Bone marrow (tissue), 2 donors: ENCODE results near the gene GPBAR1.

Experiments
- DNase-seq, 2 donors: peaks; one replicate each; lab custom pipeline; 2025; lab: John Stamatoyannopoulos, UW

The GPBAR1 gene

DNA sequence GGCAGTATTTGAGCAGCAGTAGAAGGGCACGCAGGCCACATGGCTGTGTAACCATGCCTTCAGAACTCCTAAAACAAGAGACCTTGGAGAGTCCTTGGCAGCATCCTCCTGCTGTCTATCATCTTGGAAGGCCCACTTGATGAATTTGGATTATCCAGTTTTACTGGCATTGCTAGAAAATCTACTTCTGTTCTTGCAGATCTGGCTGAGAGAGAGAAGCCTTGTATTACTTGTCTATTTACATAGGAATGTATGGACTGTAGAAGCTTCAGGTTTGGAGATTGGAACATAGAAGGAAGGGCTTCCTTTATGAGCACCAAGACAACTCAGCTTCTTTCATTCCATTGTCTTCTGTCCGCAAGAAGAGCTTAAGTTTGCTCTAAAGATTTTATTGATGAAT lies 16.1 kb upstream of the GPBAR1 start:
- DNase-seq: no peak

GRCh38 chr2:218245214-218245613 lies 15.6 kb upstream of the GPBAR1 start:
- DNase-seq: no peak

DNA sequence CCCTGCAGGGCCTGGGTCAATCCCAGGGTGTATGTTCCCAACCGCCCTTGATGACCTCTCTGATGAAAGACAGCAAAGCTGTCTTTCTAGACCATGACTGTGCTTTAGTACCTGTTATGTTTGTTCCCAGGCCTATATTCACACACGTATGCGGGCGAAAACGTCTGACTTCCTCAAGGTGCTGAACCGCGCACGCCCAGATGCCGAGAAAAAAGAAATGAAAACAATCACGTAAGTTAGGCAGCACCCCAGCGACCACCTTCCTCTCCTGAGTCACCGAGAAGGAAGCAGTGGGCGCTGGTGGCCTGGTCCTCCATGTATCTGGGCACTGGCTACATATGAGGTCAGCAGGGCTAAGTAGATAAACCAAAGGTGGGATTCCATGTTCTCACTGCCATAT lies 11.1 kb upstream of the GPBAR1 start:
- DNase-seq: no peak

DNA sequence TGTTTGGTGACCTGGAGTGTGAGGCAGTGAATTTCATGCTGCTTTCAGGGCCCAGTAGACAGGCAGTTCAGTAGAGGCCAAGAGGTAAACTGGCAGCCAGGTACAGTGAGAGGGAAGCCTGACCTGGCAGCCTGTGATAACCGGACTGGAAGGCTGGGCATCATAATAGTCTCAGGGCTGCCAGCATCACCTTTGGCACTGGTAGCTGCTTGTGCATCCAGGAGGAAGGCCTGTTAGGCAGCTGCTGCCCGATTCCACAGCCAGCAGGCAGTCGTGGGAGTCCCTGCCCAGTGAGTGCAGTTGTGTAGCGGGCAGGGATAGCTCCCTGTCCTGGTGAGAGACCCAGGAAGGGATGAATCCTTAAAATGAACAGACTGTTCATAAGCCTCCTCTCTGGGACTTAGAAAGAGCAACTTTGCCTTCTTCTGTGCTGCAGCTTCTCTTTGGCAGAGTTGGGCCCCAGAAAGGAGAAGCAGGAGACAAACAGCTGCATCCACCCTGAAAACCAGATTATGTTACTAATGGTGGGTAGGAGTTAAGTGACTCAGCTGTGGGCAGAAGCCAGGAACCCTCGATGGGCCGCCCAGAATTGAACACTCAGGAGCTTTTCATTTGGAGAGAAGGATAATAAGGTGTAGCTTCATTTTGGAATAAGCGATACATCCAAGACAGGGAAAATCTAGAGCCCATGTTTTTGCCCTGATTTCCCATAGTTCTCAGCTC lies 8.1 kb upstream of the GPBAR1 start:
- peak in 1 of 2 donors; percentile 81 for DNase-seq

GRCh38 chr2:218253232-218253625 lies 7.6 kb upstream of the GPBAR1 start:
- no peak for DNase-seq

- no peak for DNase-seq
These were observed 5.4 kb upstream of the GPBAR1 start for GRCh38 chr2:218255446-218255845.

DNA sequence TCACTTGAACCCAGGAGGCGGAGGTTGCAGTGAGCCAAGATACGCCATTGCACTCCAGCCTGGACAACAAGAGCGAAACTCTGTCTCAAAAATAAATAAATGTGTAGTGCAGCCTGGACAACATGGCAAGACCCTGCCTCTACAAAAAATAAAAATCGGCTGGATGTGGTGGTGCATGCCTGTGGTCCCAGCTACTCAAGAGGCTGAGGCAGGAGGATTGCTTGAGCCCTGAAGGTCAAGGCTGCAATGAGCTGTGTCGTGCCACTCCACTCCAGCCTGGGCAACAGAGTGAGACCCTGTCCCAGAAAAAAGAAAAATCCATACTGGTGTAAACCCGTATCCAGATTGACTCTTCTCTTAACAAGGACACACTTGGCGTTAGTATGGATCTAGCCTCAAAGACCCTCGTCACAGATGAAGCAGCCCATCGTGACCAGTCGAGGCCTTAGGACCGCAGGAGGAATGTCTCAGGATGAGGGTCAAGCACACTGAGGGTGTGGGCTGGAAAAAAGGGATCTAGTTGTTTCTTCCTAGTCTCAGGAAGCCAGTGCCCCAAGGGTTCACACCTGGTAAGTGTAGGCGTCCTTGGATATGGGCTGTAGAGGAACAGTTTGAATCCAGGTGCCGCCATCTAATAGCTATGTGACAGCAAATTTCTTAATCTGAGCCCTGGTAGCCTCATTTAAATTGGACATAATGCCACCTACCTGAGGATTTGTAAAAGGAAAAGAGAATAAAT lies 4.0 kb upstream of the GPBAR1 start:
- no peak for DNase-seq

GRCh38 chr2:218257390-218257981 lies 3.3 kb upstream of the GPBAR1 start:
- peak; percentile 42 to 73 for DNase-seq

- DNase-seq: peak; percentile 25 to 55
These were observed 1.5 kb upstream of the GPBAR1 start for GRCh38 chr2:218259099-218259961.

DNA sequence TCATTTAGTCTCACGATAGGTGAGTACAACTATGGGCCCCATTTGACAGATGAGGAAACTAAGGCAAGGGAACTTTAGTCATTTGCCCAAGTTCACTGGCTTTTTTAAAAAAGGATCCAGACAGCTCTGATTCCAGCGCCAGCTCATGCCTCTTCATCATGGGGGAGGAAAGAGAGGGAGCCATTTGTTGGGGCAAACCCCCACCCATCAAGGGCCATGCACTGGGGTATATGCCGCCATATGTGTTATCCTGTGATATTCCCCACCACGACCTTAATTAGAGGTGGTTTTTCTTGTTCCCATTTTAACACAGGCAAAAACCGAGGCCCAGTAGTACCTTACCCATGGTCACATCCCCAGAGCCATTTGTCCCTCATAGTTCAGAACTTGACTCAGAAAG lies 649 bp upstream of the GPBAR1 start:
- DNase-seq: no peak

GRCh38 chr2:218261423-218262236 lies 815 bp downstream of the GPBAR1 start:
- DNase-seq: no peak

GRCh38 chr2:218262237-218262600 lies 1.4 kb downstream of the GPBAR1 start:
- no peak for DNase-seq

DNA sequence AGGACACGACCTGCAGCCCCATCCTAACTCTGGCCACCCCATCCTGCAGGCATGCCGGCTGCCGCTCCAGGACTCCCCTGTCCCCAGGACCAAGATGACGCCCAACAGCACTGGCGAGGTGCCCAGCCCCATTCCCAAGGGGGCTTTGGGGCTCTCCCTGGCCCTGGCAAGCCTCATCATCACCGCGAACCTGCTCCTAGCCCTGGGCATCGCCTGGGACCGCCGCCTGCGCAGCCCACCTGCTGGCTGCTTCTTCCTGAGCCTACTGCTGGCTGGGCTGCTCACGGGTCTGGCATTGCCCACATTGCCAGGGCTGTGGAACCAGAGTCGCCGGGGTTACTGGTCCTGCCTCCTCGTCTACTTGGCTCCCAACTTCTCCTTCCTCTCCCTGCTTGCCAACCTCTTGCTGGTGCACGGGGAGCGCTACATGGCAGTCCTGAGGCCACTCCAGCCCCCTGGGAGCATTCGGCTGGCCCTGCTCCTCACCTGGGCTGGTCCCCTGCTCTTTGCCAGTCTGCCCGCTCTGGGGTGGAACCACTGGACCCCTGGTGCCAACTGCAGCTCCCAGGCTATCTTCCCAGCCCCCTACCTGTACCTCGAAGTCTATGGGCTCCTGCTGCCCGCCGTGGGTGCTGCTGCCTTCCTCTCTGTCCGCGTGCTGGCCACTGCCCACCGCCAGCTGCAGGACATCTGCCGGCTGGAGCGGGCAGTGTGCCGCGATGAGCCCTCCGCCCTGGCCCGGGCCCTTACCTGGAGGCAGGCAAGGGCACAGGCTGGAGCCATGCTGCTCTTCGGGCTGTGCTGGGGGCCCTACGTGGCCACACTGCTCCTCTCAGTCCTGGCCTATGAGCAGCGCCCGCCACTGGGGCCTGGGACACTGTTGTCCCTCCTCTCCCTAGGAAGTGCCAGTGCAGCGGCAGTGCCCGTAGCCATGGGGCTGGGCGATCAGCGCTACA lies 2.1 kb downstream of the GPBAR1 start:
- no peak for DNase-seq

DNA sequence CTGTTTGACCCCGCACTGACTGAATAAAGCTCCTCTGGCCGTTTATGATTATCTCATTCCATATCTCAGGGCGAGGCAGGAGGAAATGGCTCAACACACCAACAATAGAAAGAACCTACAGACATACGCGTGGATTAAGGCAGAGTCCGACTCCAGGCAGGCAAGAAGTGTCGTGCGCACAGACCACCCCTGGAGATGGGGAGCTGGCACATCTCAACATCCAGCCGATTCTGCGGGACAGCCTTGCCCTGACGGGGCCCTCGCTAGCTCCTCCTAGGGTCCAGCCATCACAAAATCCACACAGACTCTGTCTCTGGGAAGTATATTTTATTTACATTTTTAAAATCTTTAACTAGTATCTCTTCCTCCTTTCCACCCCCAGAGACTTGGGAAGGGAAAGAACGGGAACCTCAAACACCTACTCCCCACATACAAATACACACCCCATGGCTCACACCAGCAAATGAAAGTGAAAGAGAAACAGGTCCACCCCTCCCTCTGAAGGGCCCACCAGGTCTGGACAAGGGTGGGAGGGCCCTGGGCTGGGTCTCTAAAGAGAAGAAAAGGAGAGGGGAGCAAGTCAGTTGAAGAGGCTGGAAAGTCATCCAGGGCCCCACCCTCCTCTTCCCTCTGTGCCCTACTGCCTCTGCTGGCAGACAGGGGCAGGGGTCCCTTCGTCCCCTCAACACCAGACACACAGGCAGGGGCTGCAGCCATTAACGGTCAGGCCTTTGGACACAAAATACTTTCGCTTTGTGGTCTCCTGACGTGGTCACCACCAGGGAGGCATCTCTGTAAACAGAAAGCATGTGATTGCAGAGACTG lies 3.2 kb downstream of the GPBAR1 start:
- peak in 1 of 2 donors; percentile 39 for DNase-seq

GRCh38 chr2:218264773-218265561 lies 4.2 kb downstream of the GPBAR1 start:
- no peak for DNase-seq

- DNase-seq: no peak
These were observed 4.8 kb downstream of the GPBAR1 start for GRCh38 chr2:218265626-218266025.

DNA sequence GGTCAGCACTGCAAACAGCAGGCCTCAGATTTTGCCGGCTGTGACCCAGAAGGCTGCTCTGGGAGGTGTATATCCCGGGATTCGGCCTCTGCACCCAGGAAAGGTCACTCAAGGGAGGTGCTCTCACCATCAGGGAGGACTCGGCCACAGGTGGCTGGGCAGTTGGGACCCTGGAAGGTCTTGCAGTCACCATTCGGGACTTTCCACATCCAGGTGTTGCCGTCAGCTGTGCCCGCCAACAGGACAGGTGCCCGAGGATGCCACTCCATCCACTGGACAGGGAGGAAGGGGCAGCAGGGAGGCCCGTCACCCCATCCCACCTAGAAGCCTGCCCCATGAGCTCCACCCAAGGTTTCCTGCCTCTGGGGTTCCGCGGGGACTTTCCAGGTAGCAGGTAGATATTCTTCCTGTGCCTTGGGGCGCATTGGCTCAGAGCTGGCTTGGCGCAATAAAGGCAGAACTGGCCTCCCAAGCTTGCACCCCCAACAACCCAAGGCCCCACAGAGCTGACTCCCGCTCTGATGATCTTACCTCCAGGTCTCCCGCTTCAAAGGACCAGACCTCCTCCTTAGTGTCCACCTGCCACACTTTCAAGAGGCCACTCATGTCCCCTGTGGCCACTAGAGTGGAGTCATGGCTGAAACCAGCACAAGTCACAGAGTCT lies 5.6 kb downstream of the GPBAR1 start:
- no peak for DNase-seq

GRCh38 chr2:218267259-218267658 lies 6.4 kb downstream of the GPBAR1 start:
- DNase-seq: no peak
